NOMO-1 treated with dmso at 0.1 percent for 144 hours (cell line): ENCODE measurements around the gene TBX18.

Experiments used
- DNase-seq: peaks from one replicate; lab custom pipeline; 2025; ENCODE audit not compliant: unreplicated experiment; lab: John Stamatoyannopoulos, UW

The TBX18 gene

GRCh38 chr6:84773133-84773430 is 8.7 kb upstream of the TBX18 start:
- no peak for DNase-seq

- DNase-seq: no peak
These were observed 8.2 kb upstream of the TBX18 start for GRCh38 chr6:84772428-84773132.

GRCh38 chr6:84771756-84772356 is 7.5 kb upstream of the TBX18 start:
- no peak for DNase-seq

- DNase-seq: no peak
These were observed 6.8 kb upstream of the TBX18 start for GRCh38 chr6:84771125-84771755.

GRCh38 chr6:84770521-84770920 is 6.1 kb upstream of the TBX18 start:
- DNase-seq: no peak

GRCh38 chr6:84769306-84769705 is 4.9 kb upstream of the TBX18 start:
- no peak for DNase-seq

- no peak for DNase-seq
These were observed 4.2 kb upstream of the TBX18 start for GRCh38 chr6:84768442-84769174.

GRCh38 chr6:84767526-84768201 is 3.3 kb upstream of the TBX18 start:
- DNase-seq: no peak

- no peak for DNase-seq
These were observed 2.6 kb upstream of the TBX18 start for GRCh38 chr6:84766799-84767525.

GRCh38 chr6:84766118-84766798 is 1.9 kb upstream of the TBX18 start:
- DNase-seq: no peak

GRCh38 chr6:84763886-84764331 is 489 bp downstream of the TBX18 start:
- DNase-seq: no peak

- DNase-seq: no peak
These were observed 1.2 kb downstream of the TBX18 start for GRCh38 chr6:84763003-84763885.

GRCh38 chr6:84762220-84763002 is 2.0 kb downstream of the TBX18 start:
- no peak for DNase-seq

- no peak for DNase-seq
These were observed 5.9 kb downstream of the TBX18 start for GRCh38 chr6:84758486-84758885.

GRCh38 chr6:84756877-84757276 is 7.5 kb downstream of the TBX18 start:
- DNase-seq: no peak

- no peak for DNase-seq
These were observed 7.9 kb downstream of the TBX18 start for GRCh38 chr6:84756466-84756865.

GRCh38 chr6:84753173-84753572 is 11.2 kb downstream of the TBX18 start:
- no peak for DNase-seq

- DNase-seq: no peak
These were observed 12.1 kb downstream of the TBX18 start for GRCh38 chr6:84752118-84752850.
